Measurements from ENCODE around the gene PDCD1LG2. TPM values are rescaled to one million over a fixed set of nuclear protein-coding genes. Genes with fewer than 3 reads are reported as not detected.

PDCD1LG2 gene
- polyA plus RNA-seq, 1 of the 3 experiments (the other 2 are of a cell fraction): 11.1 TPM

GRCh38 chr9:5510989-5511388 lies 658 bp downstream of the PDCD1LG2 start (continued):
- no peak for TF ChIP-seq REST (IDR thresholded peaks at IDR 0.05; ENCODE audit: low read depth, low read length)
- peak; percentile 81 for TF ChIP-seq TCF12 (IDR thresholded peaks at IDR 0.05)

- Histone ChIP-seq H4K20me1 (ENCODE audit: insufficient read depth) (no peaks in the 10 kb centered on the region), H3K36me3 (replicated peaks in 1 of 2; ENCODE audit: control insufficient read depth in 1 of 2, insufficient read depth in 2 of 2, low read length in 1 of 2) (peaks cover 0 to 4% of the 10 kb centered on the region in 2 experiments), H3K9me3 (no peaks in the 10 kb centered on the region), H3K9me2 (no peaks in the 10 kb centered on the region), H3K27ac (ENCODE audit: low read depth in 2 of 2, low read length in 1 of 2) (peak overlapping the region; percentile 91 to 100), H3F3A (replicated peaks; ENCODE audit: insufficient read depth) (peaks cover 33% of the 10 kb centered on the region), H2AFZ (ENCODE audit: low read depth) (no peak overlapping the region), H3K79me2 (ENCODE audit: insufficient read depth) (peaks cover 58% of the 10 kb centered on the region), H3K27me3 (ENCODE audit: insufficient read depth) (no peaks in the 10 kb centered on the region), H3K4me3 (ENCODE audit: low read depth in 2 of 2, low read length in 1 of 2) (peak overlapping the region; percentile 37 to 58; a peak in 3 of 4 replicates), H3K4me1 (ENCODE audit: control insufficient read depth in 1 of 2, insufficient read depth in 2 of 2, low read depth in 1 of 2, low read length in 1 of 2) (peaks cover 13 to 29% of the 10 kb centered on the region in 2 experiments), H3K9ac (peak overlapping the region; percentile 83), H3K4me2 (peak overlapping the region; percentile 83)
- WGBS (ENCODE audit: low lambda C conversion rate): 39% methylated on average over 1 of the region's 1 CpG
- CTCF ChIA-PET: interaction anchor here (0.9 kb wide), 1 partner anchor 80 kb away, joined by 3 read pairs; no protein-coding TSS in a partner anchor
- POLR2A ChIA-PET: no interaction called here
- DNase-seq: no peak
- TF ChIP-seq NRF1 (IDR thresholded peaks at IDR 0.05; ENCODE audit: low read depth, low read length) (no peak), CHD2 (IDR thresholded peaks at IDR 0.05; ENCODE audit: low read length, partially characterized antibody) (no peak), USF2 (IDR thresholded peaks at IDR 0.05; ENCODE audit: borderline replicate concordance, low read depth, low read length) (no peak), REST (IDR thresholded peaks at IDR 0.05; ENCODE audit: low read depth, low read length) (no peak), YY1 (IDR thresholded peaks at IDR 0.05; ENCODE audit: low read depth) (no peak), MXI1 (IDR thresholded peaks at IDR 0.05; ENCODE audit: low read depth, low read length) (no peak), RXRA (IDR thresholded peaks at IDR 0.05; ENCODE audit: borderline replicate concordance, low read depth) (no peak), FOXJ3 (CRISPR knock-in tag; IDR thresholded peaks at IDR 0.05) (no peak), FOSL2 (IDR thresholded peaks at IDR 0.05; ENCODE audit: borderline replicate concordance, low read depth) (no peak), EP300 (IDR thresholded peaks at IDR 0.05; ENCODE audit: borderline replicate concordance in 1 of 2, low read depth in 1 of 2, low read length in 1 of 2) (no peak), TEAD4 (IDR thresholded peaks at IDR 0.05; ENCODE audit: borderline replicate concordance, insufficient read depth) (no peak), MAX (IDR thresholded peaks at IDR 0.05; ENCODE audit: low read depth) (no peak), ELF1 (IDR thresholded peaks at IDR 0.05) (no peak), RFX5 (IDR thresholded peaks at IDR 0.05; ENCODE audit: low read length) (no peak), PBX3 (IDR thresholded peaks at IDR 0.05) (no peak), RCOR1 (IDR thresholded peaks at IDR 0.05; ENCODE audit: low read length) (no peak), FOXM1 (IDR thresholded peaks at IDR 0.05; ENCODE audit: low read depth) (no peak), MEF2A (IDR thresholded peaks at IDR 0.05; ENCODE audit: borderline replicate concordance, low read depth) (no peak), NFIC (IDR thresholded peaks at IDR 0.05; ENCODE audit: borderline replicate concordance) (no peak), TAF1 (IDR thresholded peaks at IDR 0.05; ENCODE audit: borderline replicate concordance, low read depth, low read length) (no peak)
These were observed 1.1 kb downstream of the PDCD1LG2 start for GRCh38 chr9:5511476-5511875.

All from SK-N-SH (cell line).